HCT116 (cell line): Measurements from ENCODE around the gene CNTN5. TPM values are rescaled to one million over a fixed set of nuclear protein-coding genes. Genes with fewer than 3 reads are reported as not detected.

Experiments
- ATAC-seq: fragments of 200-7000 bp; cut with Tn5 transposase; 2 replicates; pipeline ENCODE4 v1.9.1; 2020; ENCODE audit warnings: mild to moderate bottlenecking, moderate library complexity
- BruUV-seq: library from RNA; stranded (reverse); fragments of 400-500 nt; replicated peaks from 2 replicates; lab custom pipeline; 2021; lab: Mats Ljungman, UMichigan
- CTCF ChIA-PET: fragments of 300-600 bp; sonication (Branson Sonifier 250); formaldehyde crosslinking; loops from one replicate; lab custom pipeline; 2021; ENCODE audit warnings: antibody characterized with exemption; lab: Charles Lee
- POLR2A ChIA-PET: fragments of 300-600, 350-600 bp; sonication (Branson Sonifier 250); formaldehyde crosslinking; loops from one replicate; lab custom pipeline; 2021; ENCODE audit warnings: antibody characterized with exemption; lab: Charles Lee
- RAD21 ChIA-PET, 2 experiments: fragments of 300-600 bp; sonication (Branson Sonifier 250); formaldehyde crosslinking; loops; one replicate each; lab custom pipeline; 2023; ENCODE audit warnings: low total read pairs in 2 of 2; ENCODE audit not compliant: uncharacterized antibody in 2 of 2, unreplicated experiment in 2 of 2, low non-redundant PET in 1 of 2; lab: Charles Lee
- DNase-seq: peaks from one replicate; pipeline ENCODE4 v3.0.0-alpha.2; 2010; ENCODE audit warnings: low read depth, low spot score
- H2AFZ ChIP-seq: fragments of 200-600 bp; shearing (Covaris generic), sonication (generic); 2 replicates; pipeline ENCODE4 v1.6.1; 2017; ENCODE audit warnings: low read depth, mixed run types, mixed read lengths, antibody characterized with exemption, low read length; ENCODE audit not compliant: poor library complexity, severe bottlenecking
- H3K27ac ChIP-seq: 2 replicates; pipeline ENCODE4 v1.5.1; 2012; ENCODE audit warnings: low read depth, low read length
- H3K27me3 ChIP-seq: fragments of 200-600 bp; sonication (generic); 2 replicates; pipeline ENCODE4 v1.6.1; 2016; ENCODE audit warnings: mixed run types, low read length, mixed read lengths; ENCODE audit not compliant: insufficient read depth
- H3K36me3 ChIP-seq, 2 experiments: fragments of 200-500 bp in 1 of 2; fragments of 200-600 bp in 1 of 2; sonication (Bioruptor generic) in 1 of 2; sonication (generic) in 1 of 2; 2 replicates each; pipeline versions ENCODE4 v1.5.1 to v1.6.1; 2014 to 2016; ENCODE audit warnings: low read length in 2 of 2, inconsistent platforms in 1 of 2, mixed read lengths in 1 of 2, mixed run types in 1 of 2; ENCODE audit not compliant: insufficient read depth in 2 of 2, control insufficient read depth in 1 of 2
- H3K4me1 ChIP-seq, 2 experiments: fragments of 200-600 bp in 1 of 2; sonication (generic) in 1 of 2; 2 replicates each; pipeline versions ENCODE4 v1.5.1 to v1.6.1; 2012 to 2017; ENCODE audit warnings: low read length in 2 of 2, inconsistent platforms in 1 of 2, mild to moderate bottlenecking in 1 of 2, mixed read lengths in 1 of 2, mixed run types in 1 of 2, moderate library complexity in 1 of 2; ENCODE audit not compliant: insufficient read depth in 2 of 2, control insufficient read depth in 1 of 2
- H3K4me2 ChIP-seq: fragments of 200-600 bp; sonication (generic); 2 replicates; pipeline ENCODE4 v1.6.1; 2017; ENCODE audit warnings: mixed run types, low read length, mixed read lengths
- H3K4me3 ChIP-seq, 2 experiments: fragments of 200-600 bp in 1 of 2; sonication (generic) in 1 of 2; replicated peaks in 1 of 2; 2 replicates each; pipeline ENCODE4 v1.5.1; 2011 to 2016; ENCODE audit warnings: low read length in 2 of 2, control low read depth in 1 of 2, low read depth in 1 of 2, mild to moderate bottlenecking in 1 of 2, mixed read lengths in 1 of 2, mixed run types in 1 of 2
- H3K79me2 ChIP-seq: fragments of 200-600 bp; sonication (generic); 2 replicates; pipeline ENCODE4 v1.6.1; 2017; ENCODE audit warnings: mild to moderate bottlenecking, mixed run types, low read length, moderate library complexity, mixed read lengths; ENCODE audit not compliant: insufficient read depth
- H3K9ac ChIP-seq: fragments of 200-600 bp; sonication (generic); 2 replicates; pipeline ENCODE4 v1.6.1; 2016; ENCODE audit warnings: low read length, mixed read lengths
- H3K9me2 ChIP-seq: fragments of 200-600 bp; sonication (generic), shearing (Covaris generic); 2 replicates; pipeline ENCODE4 v1.6.1; 2017; ENCODE audit warnings: mixed run types, mild to moderate bottlenecking, moderate library complexity; ENCODE audit not compliant: insufficient read depth
- H3K9me3 ChIP-seq, 2 experiments: fragments of 200-500 bp in 1 of 2; fragments of 200-600 bp in 1 of 2; sonication (Bioruptor generic) in 1 of 2; sonication (generic) in 1 of 2; 2 replicates each; pipeline ENCODE4 v1.6.1; 2014 to 2017; ENCODE audit warnings: low read length in 2 of 2, mixed read lengths in 2 of 2, inconsistent platforms in 1 of 2, low read depth in 1 of 2, mild to moderate bottlenecking in 1 of 2, mixed run types in 1 of 2, moderate library complexity in 1 of 2; ENCODE audit not compliant: control insufficient read depth in 1 of 2, insufficient read depth in 1 of 2
- H4K20me1 ChIP-seq: fragments of 200-600 bp; sonication (generic), shearing (Covaris generic); 2 replicates; pipeline ENCODE4 v1.6.1; 2017; ENCODE audit warnings: mixed run types, mild to moderate bottlenecking, moderate library complexity; ENCODE audit not compliant: insufficient read depth
- CBX3 ChIP-seq: IDR thresholded peaks from 2 replicates; pipeline ENCODE4 v1.6.1; 2012; ENCODE audit warnings: low read depth
- CEBPB ChIP-seq: IDR thresholded peaks from 2 replicates; pipeline ENCODE4 v1.6.1; 2012; ENCODE audit warnings: low read depth
- EGR1 ChIP-seq: IDR thresholded peaks from 2 replicates; pipeline ENCODE4 v1.6.1; 2012; ENCODE audit warnings: low read depth
- ELF1 ChIP-seq: IDR thresholded peaks from 2 replicates; pipeline ENCODE4 v1.6.1; 2012; ENCODE audit warnings: low read depth, borderline replicate concordance
- EZH2 ChIP-seq: fragments of 200-600 bp; sonication (generic); IDR thresholded peaks from 2 replicates; pipeline ENCODE4 v1.6.1; 2017; ENCODE audit warnings: antibody characterized with exemption, mixed run types
- EZH2phosphoT487 ChIP-seq: fragments of 200-600 bp; IDR thresholded peaks from 2 replicates; pipeline ENCODE4 v1.6.1; 2018; ENCODE audit warnings: antibody characterized with exemption, borderline replicate concordance
- FOSL1 ChIP-seq: IDR thresholded peaks from 2 replicates; pipeline ENCODE4 v1.6.1; 2012; ENCODE audit warnings: low read depth
- JUND ChIP-seq: IDR thresholded peaks from 2 replicates; pipeline ENCODE4 v1.6.1; 2012
- POLR2A ChIP-seq: IDR thresholded peaks from 2 replicates; pipeline ENCODE4 v1.7.0; 2011; ENCODE audit warnings: borderline replicate concordance; ENCODE audit not compliant: insufficient read depth, insufficient read length; ENCODE audit errors: extremely low read depth
- POLR2AphosphoS5 ChIP-seq: IDR thresholded peaks from 2 replicates; pipeline ENCODE4 v1.6.1; 2011; ENCODE audit warnings: mild to moderate bottlenecking, low read depth, low read length, moderate library complexity
- RAD21 ChIP-seq: IDR thresholded peaks from 2 replicates; pipeline ENCODE4 v1.6.1; 2012; ENCODE audit warnings: low read depth, mild to moderate bottlenecking
- SIN3A ChIP-seq: IDR thresholded peaks from 2 replicates; pipeline ENCODE4 v1.6.1; 2012; ENCODE audit warnings: low read depth
- SRF ChIP-seq: IDR thresholded peaks from 2 replicates; pipeline ENCODE4 v1.6.1; 2012; ENCODE audit warnings: low read depth
- TCF7L2 ChIP-seq: IDR thresholded peaks from 2 replicates; pipeline ENCODE4 v1.7.0; 2011; ENCODE audit warnings: borderline replicate concordance, inconsistent platforms; ENCODE audit not compliant: insufficient read depth, insufficient read length; ENCODE audit errors: extremely low read depth
- YY1 ChIP-seq: IDR thresholded peaks from 2 replicates; pipeline ENCODE4 v1.6.1; 2011; ENCODE audit warnings: low read length, low read depth, moderate library complexity, mild to moderate bottlenecking; ENCODE audit not compliant: insufficient replicate concordance; ENCODE audit errors: extremely low read depth
- ZFX ChIP-seq: fragments of 450-650 bp; IDR thresholded peaks from 2 replicates; pipeline ENCODE4 v1.6.1; 2017
- intact Hi-C: fragments of 100-400 bp; cut with micrococcal nuclease; formaldehyde crosslinking; loops from 2 replicates; pipeline ENCODE4 v1.10.0; 2022
- total RNA-seq: library from RNA; stranded (reverse); gene quantifications from one replicate; pipeline ENCODE4 v1.2.1, GENCODE V29; 2021; ENCODE audit not compliant: unreplicated experiment
- TF ChIP-seq, protein P1 (sequence below): IDR thresholded peaks from 2 replicates; pipeline ENCODE4 v1.6.1; 2012; ENCODE audit warnings: low read depth
- TF ChIP-seq, protein P2 (sequence below), 3 experiments: fragments of 200-600 bp in 1 of 3; sonication (generic) in 1 of 3; IDR thresholded peaks in 2 of 3; conservative IDR thresholded peaks in 1 of 3; 2 replicates each; pipeline ENCODE4 v1.5.1; 2012 to 2017; ENCODE audit warnings: low read depth in 2 of 3, low read length in 2 of 3, antibody characterized with exemption in 1 of 3, borderline replicate concordance in 1 of 3, control low read depth in 1 of 3, mild to moderate bottlenecking in 1 of 3, mixed read lengths in 1 of 3, mixed run types in 1 of 3, moderate library complexity in 1 of 3; ENCODE audit not compliant: insufficient read depth in 1 of 3
- TF ChIP-seq, protein P3 (sequence below): IDR thresholded peaks from 2 replicates; pipeline ENCODE4 v1.6.1; 2011; ENCODE audit warnings: mild to moderate bottlenecking, low read length, moderate library complexity; ENCODE audit not compliant: insufficient replicate concordance; ENCODE audit errors: extremely low read depth

CNTN5 gene
- total RNA-seq, 1 experiment from 2014 or later, result not detected

DNA sequence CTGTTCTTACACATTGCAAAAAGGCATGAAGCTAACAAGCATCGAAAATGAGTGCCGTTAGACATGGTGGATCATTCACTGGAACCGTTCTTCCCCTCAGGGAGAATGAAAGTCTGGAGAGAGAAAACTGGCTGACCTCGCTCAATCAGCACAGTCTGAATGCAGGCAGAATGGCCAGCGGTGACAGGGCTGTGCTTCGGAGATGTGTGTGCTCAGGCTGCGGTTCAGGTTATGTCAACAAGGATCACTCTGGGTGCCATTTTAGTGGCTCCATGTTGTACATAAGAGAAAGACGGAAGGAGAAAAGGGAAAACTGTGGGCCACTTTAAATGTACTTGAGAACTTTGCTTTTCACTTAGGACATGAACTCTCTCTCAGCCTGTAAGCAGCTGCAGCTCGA, 916.6 kb downstream of the CNTN5 start (continued):
- no peak for TF ChIP-seq POLR2AphosphoS5
- TF ChIP-seq, all 23 proteins: peak for 0

DNA sequence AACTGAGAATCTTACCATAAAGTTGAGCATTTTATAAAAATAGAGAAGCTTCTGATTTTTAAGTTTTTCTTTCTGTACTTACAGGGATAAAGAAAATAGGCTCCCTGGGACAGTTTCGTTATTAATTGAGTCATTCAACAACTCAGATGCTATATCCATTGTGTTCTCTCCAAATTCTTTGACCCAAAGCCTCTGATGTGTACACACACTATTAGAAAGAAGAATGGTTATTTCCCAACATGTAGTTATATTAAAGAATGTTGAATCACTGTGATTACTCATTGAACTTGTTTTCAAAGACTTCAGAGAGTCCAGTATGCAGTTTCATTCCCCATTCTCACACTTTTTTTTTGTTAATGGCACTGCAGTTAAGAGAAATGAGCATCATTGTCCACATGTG, 932.1 kb downstream of the CNTN5 start:
- Histone ChIP-seq H3K9ac (no peak overlapping the region), H3K4me3 (no peak overlapping the region), H4K20me1 (no peaks in the 10 kb centered on the region), H2AFZ (no peak overlapping the region), H3K27me3 (no peaks in the 10 kb centered on the region), H3K36me3 (no peaks in the 10 kb centered on the region), H3K9me3 (peaks cover 0 to 10% of the 10 kb centered on the region in 2 experiments; a peak in 1 of 4 replicates), H3K79me2 (no peaks in the 10 kb centered on the region), H3K9me2 (no peaks in the 10 kb centered on the region), H3K4me2 (no peak overlapping the region), H3K4me1 (no peaks in the 10 kb centered on the region), H3K27ac (no peak overlapping the region)
- TF ChIP-seq SIN3A, result no peak
- TF ChIP-seq YY1, result no peak
- no peak for TF ChIP-seq CBX3
- TF ChIP-seq, protein P1, sequence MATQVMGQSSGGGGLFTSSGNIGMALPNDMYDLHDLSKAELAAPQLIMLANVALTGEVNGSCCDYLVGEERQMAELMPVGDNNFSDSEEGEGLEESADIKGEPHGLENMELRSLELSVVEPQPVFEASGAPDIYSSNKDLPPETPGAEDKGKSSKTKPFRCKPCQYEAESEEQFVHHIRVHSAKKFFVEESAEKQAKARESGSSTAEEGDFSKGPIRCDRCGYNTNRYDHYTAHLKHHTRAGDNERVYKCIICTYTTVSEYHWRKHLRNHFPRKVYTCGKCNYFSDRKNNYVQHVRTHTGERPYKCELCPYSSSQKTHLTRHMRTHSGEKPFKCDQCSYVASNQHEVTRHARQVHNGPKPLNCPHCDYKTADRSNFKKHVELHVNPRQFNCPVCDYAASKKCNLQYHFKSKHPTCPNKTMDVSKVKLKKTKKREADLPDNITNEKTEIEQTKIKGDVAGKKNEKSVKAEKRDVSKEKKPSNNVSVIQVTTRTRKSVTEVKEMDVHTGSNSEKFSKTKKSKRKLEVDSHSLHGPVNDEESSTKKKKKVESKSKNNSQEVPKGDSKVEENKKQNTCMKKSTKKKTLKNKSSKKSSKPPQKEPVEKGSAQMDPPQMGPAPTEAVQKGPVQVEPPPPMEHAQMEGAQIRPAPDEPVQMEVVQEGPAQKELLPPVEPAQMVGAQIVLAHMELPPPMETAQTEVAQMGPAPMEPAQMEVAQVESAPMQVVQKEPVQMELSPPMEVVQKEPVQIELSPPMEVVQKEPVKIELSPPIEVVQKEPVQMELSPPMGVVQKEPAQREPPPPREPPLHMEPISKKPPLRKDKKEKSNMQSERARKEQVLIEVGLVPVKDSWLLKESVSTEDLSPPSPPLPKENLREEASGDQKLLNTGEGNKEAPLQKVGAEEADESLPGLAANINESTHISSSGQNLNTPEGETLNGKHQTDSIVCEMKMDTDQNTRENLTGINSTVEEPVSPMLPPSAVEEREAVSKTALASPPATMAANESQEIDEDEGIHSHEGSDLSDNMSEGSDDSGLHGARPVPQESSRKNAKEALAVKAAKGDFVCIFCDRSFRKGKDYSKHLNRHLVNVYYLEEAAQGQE, result no peak
- TF ChIP-seq POLR2AphosphoS5, result no peak
- no peak for TF ChIP-seq POLR2A
- TF ChIP-seq SRF, result no peak
- TF ChIP-seq JUND, result no peak
- no peak for TF ChIP-seq ZFX
- TF ChIP-seq, protein P2, sequence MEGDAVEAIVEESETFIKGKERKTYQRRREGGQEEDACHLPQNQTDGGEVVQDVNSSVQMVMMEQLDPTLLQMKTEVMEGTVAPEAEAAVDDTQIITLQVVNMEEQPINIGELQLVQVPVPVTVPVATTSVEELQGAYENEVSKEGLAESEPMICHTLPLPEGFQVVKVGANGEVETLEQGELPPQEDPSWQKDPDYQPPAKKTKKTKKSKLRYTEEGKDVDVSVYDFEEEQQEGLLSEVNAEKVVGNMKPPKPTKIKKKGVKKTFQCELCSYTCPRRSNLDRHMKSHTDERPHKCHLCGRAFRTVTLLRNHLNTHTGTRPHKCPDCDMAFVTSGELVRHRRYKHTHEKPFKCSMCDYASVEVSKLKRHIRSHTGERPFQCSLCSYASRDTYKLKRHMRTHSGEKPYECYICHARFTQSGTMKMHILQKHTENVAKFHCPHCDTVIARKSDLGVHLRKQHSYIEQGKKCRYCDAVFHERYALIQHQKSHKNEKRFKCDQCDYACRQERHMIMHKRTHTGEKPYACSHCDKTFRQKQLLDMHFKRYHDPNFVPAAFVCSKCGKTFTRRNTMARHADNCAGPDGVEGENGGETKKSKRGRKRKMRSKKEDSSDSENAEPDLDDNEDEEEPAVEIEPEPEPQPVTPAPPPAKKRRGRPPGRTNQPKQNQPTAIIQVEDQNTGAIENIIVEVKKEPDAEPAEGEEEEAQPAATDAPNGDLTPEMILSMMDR (IDR thresholded peaks at IDR 0.05 in 2 of 3, conservative IDR thresholded peaks at IDR 0.05 in 1 of 3; ENCODE audit: borderline replicate concordance in 1 of 3, insufficient read depth in 1 of 3, low read depth in 2 of 3, low read length in 2 of 3), result no peak
- TF ChIP-seq FOSL1, result no peak
- no peak for TF ChIP-seq CEBPB
- TF ChIP-seq, protein P3, sequence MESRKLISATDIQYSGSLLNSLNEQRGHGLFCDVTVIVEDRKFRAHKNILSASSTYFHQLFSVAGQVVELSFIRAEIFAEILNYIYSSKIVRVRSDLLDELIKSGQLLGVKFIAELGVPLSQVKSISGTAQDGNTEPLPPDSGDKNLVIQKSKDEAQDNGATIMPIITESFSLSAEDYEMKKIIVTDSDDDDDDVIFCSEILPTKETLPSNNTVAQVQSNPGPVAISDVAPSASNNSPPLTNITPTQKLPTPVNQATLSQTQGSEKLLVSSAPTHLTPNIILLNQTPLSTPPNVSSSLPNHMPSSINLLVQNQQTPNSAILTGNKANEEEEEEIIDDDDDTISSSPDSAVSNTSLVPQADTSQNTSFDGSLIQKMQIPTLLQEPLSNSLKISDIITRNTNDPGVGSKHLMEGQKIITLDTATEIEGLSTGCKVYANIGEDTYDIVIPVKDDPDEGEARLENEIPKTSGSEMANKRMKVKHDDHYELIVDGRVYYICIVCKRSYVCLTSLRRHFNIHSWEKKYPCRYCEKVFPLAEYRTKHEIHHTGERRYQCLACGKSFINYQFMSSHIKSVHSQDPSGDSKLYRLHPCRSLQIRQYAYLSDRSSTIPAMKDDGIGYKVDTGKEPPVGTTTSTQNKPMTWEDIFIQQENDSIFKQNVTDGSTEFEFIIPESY, result no peak
- TF ChIP-seq RAD21, result no peak
- no peak for TF ChIP-seq EGR1
- no peak for TF ChIP-seq TCF7L2
- no peak for TF ChIP-seq ELF1
- no peak for TF ChIP-seq EZH2phosphoT487
- TF ChIP-seq EZH2, result no peak
- ChIA-PET POLR2A (no interaction called here), CTCF (no interaction called here), RAD21 (no interaction called here)
- ATAC-seq, result no peak
- intact Hi-C loops, result no loop called here
- no peak for DNase-seq
- no TSS peak for BruUV-seq
